CD4-positive, alpha-beta T cell (primary cell): ENCODE measurements around the gene LPP. TPM values are rescaled to one million over a fixed set of nuclear protein-coding genes. Genes with fewer than 3 reads are reported as not detected.

ENCODE experiments used
- ATAC-seq: fragments of 200-7000 bp; cut with Tn5 transposase; one replicate; pipeline ENCODE4 v1.10.0; 2022; ENCODE audit warnings: mild to moderate bottlenecking; ENCODE audit not compliant: poor library complexity
- CTCF ChIA-PET: fragments of 350-600 bp; sonication (Branson Sonifier 250); formaldehyde crosslinking; loops from one replicate; lab custom pipeline; 2021; ENCODE audit warnings: antibody characterized with exemption, inconsistent platforms; lab: Charles Lee
- POLR2A ChIA-PET: fragments of 350-600 bp; sonication (Branson Sonifier 250); formaldehyde crosslinking; loops from one replicate; lab custom pipeline; 2021; ENCODE audit warnings: antibody characterized with exemption, inconsistent platforms; lab: Charles Lee
- DNase-seq, 14 experiments: peaks; one replicate each; pipeline ENCODE4 v3.0.0-alpha.2; 2013 to 2020; ENCODE audit warnings: mixed read lengths in 2 of 14
- H3K27ac ChIP-seq, 2 donors: one replicate each; pipeline versions ENCODE4 v1.5.1 to v1.7.0; 2013; ENCODE audit warnings: low read length in 2 of 2, low read depth in 1 of 2, mild to moderate bottlenecking in 1 of 2
- H3K27me3 ChIP-seq, 2 experiments: 1 replicate in 1 of 2; 2 replicates in 1 of 2; pipeline versions ENCODE4 v1.6.1 to v1.7.0; 2013; ENCODE audit warnings: low read length in 2 of 2, control low read depth in 1 of 2, mild to moderate bottlenecking in 1 of 2, moderate library complexity in 1 of 2; ENCODE audit not compliant: insufficient read depth in 2 of 2, control insufficient read depth in 1 of 2
- H3K36me3 ChIP-seq: one replicate; pipeline ENCODE4 v1.6.1; 2013; ENCODE audit warnings: low read length, control low read depth; ENCODE audit not compliant: insufficient read depth
- H3K4me1 ChIP-seq: one replicate; pipeline ENCODE4 v1.6.1; 2013; ENCODE audit warnings: low read length, control low read depth; ENCODE audit not compliant: insufficient read depth
- H3K4me3 ChIP-seq: one replicate; pipeline ENCODE4 v1.5.1; 2013; ENCODE audit warnings: mild to moderate bottlenecking, low read length, moderate library complexity
- H3K9me3 ChIP-seq, 2 experiments: 1 replicate in 1 of 2; 2 replicates in 1 of 2; pipeline versions ENCODE4 v1.6.1 to v1.7.0; 2013; ENCODE audit warnings: low read length in 2 of 2, mild to moderate bottlenecking in 2 of 2, control low read depth in 1 of 2, moderate library complexity in 1 of 2; ENCODE audit not compliant: control insufficient read depth in 1 of 2, insufficient read depth in 1 of 2
- H3K27ac Mint-ChIP-seq: one replicate; pipeline ENCODE4 v1.8.0; 2020; ENCODE audit warnings: mixed read lengths
- H3K27me3 Mint-ChIP-seq: one replicate; pipeline ENCODE4 v1.8.0; 2021; ENCODE audit warnings: mixed read lengths
- H3K36me3 Mint-ChIP-seq: one replicate; pipeline ENCODE4 v1.8.0; 2021; ENCODE audit warnings: low read depth, mixed read lengths
- H3K4me1 Mint-ChIP-seq: one replicate; pipeline ENCODE4 v1.8.0; 2021; ENCODE audit warnings: low read depth, mixed read lengths
- H3K4me3 Mint-ChIP-seq: one replicate; pipeline ENCODE4 v1.8.0; 2020; ENCODE audit warnings: mild to moderate bottlenecking, mixed read lengths
- H3K9me3 Mint-ChIP-seq: one replicate; pipeline ENCODE4 v1.8.0; 2020; ENCODE audit warnings: mixed read lengths
- CTCF ChIP-seq: fragments of 200-600 bp; IDR thresholded peaks from one replicate; pipeline ENCODE4 v1.8.0; 2022; ENCODE audit warnings: antibody characterized with exemption, mild to moderate bottlenecking
- intact Hi-C, 2 experiments: fragments of 100-400 bp; cut with DNase I in 1 of 2; cut with micrococcal nuclease in 1 of 2; formaldehyde crosslinking; loops; one replicate each; pipeline versions ENCODE4 v1.15.1 to v1.9.0; 2023 to 2025; cut with DNase I, micrococcal nuclease
- total RNA-seq, 174 experiments: library from RNA in 2 of 174; stranded (reverse) in 2 of 174; gene quantifications; one replicate each; pipeline ENCODE4 v1.2.3 and lab custom pipeline; 2021 to 2026

The LPP gene
- total RNA-seq, 2 experiments from 2014 or later: 45.6 to 45.9 TPM

DNA sequence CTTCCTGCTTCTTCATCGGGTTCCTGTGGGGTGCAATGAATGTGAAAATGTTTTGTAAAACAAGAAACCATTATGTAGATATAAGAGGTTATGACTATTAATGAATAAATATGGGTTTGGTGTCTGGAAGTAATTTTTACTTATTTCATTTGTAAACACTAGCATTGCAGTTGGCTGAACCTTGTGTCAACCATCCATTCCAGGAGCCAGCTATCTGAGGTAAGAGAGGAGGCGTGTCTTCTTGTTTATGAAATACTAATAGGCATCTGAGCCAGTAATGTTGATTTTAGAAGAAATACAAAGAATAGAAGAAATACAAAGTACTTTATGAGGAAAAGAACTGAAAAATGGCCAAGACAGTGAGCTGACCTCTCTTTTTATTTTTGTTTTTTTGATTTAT lies 187.5 kb downstream of the LPP start:
- Mint-ChIP-seq H3K27ac (no peak overlapping the region), H3K4me3 (no peak overlapping the region), H3K36me3 (peaks cover 14% of the 10 kb centered on the region), H3K9me3 (no peaks in the 10 kb centered on the region), H3K4me1 (peaks cover 24% of the 10 kb centered on the region), H3K27me3 (no peaks in the 10 kb centered on the region)
- Histone ChIP-seq H3K27me3 (no peaks in the 10 kb centered on the region), H3K4me3 (no peak overlapping the region), H3K27ac (no peak overlapping the region), H3K4me1 (peaks cover 7% of the 10 kb centered on the region), H3K36me3 (no peaks in the 10 kb centered on the region), H3K9me3 (no peaks in the 10 kb centered on the region)
- intact Hi-C loops: loop anchor here in 1 of 2 experiments (2.0 to 10.0 kb wide), 2 partner anchors 19 to 187 kb away; partner anchors contain the start of gene LPP
- no peak for TF ChIP-seq CTCF
- DNase-seq (no peak), ATAC-seq (no peak)
- CTCF ChIA-PET: interaction anchor here (1.4 kb wide), 1 partner anchor 10 kb away, joined by 3 read pairs; no protein-coding TSS in a partner anchor
- POLR2A ChIA-PET: no interaction called here

DNA sequence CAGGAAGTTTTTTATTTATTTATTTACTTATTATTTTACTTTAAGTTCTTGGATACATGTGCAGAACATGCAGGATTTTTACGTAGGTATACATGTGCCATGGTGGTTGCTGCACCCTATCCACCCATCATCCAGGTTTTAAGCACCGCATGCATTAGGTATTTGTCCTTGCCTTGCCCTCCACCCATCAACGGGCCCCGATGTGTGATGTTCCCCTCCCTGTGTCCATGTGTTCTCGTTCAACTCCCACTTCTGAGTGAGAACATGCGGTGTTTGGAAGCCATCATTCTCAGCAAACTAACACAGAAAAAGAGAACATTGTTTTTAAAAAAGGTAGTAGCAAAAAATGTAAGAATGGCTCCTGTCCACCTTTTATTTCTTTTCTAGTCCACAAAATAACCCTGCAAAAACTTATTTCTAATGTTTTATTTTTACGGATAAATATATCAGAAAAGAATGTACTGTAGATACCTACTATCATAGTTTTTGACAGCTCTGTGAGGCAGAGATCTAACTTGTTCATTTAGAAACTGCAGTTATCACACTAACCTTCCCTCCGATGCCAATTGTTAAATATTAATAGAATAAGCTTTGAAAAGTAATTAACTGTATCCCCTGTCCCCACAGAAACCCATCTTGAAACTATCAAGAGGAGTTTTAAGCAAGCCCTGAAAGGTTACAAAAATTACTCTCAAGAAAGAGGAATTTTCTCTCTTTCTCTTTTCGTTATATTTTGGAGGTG lies 189.2 kb downstream of the LPP start:
- POLR2A ChIA-PET: interaction anchor here (0.6 kb wide), 1 partner anchor 203 kb away, joined by 3 read pairs; no protein-coding TSS in a partner anchor

DNA sequence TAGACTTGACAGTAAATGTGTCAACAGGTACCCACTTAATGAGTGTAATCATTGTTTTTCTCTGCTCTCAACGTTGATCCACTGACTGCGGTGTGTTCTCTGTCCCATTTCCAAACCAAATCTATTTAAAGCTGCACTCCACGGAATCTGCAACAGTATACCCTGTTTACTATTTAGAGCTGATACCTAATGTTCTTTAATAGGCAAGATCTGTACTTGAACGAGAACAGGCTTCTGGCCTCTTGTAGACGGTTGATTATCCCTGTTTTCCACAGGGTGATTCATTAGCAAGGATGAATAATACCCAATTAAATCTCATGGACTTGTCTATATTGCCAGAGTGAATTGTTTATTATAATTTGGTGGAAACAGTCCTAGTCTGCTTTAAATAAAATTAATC lies 189.9 kb downstream of the LPP start:
- ATAC-seq: no peak
- CTCF ChIA-PET: no interaction called here
- Mint-ChIP-seq H3K27me3 (no peaks in the 10 kb centered on the region), H3K9me3 (no peaks in the 10 kb centered on the region), H3K4me1 (peaks cover 14% of the 10 kb centered on the region), H3K27ac (no peak overlapping the region), H3K36me3 (peaks cover 18% of the 10 kb centered on the region), H3K4me3 (no peak overlapping the region)
- no peaks in the 10 kb centered on the region for H3K9me3 ChIP-seq
- no peak overlapping the region for H3K27ac ChIP-seq
- H3K4me1 ChIP-seq: peaks cover 7% of the 10 kb centered on the region
- POLR2A ChIA-PET: no interaction called here
- no peaks in the 10 kb centered on the region for H3K36me3 ChIP-seq
- intact Hi-C loops: loop anchor here in 1 of 2 experiments (10.0 kb wide), 1 partner anchor 189 kb away; the partner anchor contains the start of gene LPP
- no peak for DNase-seq
- H3K4me3 ChIP-seq: no peak overlapping the region
- no peaks in the 10 kb centered on the region for H3K27me3 ChIP-seq
- TF ChIP-seq CTCF: no peak

More for the DNA sequence above, 189.2 kb downstream of the LPP start:
- Mint-ChIP-seq H3K27ac (no peak overlapping the region), H3K4me3 (no peak overlapping the region), H3K27me3 (no peaks in the 10 kb centered on the region), H3K4me1 (peaks cover 21% of the 10 kb centered on the region), H3K36me3 (peaks cover 18% of the 10 kb centered on the region), H3K9me3 (no peaks in the 10 kb centered on the region)
- Histone ChIP-seq H3K27ac (no peak overlapping the region), H3K9me3 (no peaks in the 10 kb centered on the region), H3K36me3 (no peaks in the 10 kb centered on the region), H3K27me3 (no peaks in the 10 kb centered on the region), H3K4me3 (no peak overlapping the region), H3K4me1 (peaks cover 7% of the 10 kb centered on the region)
- DNase-seq (no peak), ATAC-seq (no peak)
- CTCF ChIA-PET: no interaction called here
- TF ChIP-seq CTCF: no peak
- intact Hi-C loops: loop anchor here in 1 of 2 experiments (10.0 kb wide), 1 partner anchor 188 kb away; the partner anchor contains the start of gene LPP
